ENCODE results near the gene KRT40.
"Not testable (repeated sequence)": the region's sequence is repeated elsewhere in the genome, so short reads cannot be mapped to it uniquely, and the experiment has no call there.

Gene KRT40

GRCh38 chr17:40984226-40984625, at the start of gene KRT40:
Gene KRT40 (minus strand): TSS chr17:40984326. CDS start chr17:40984273, 53 bp downstream.
- DNase-seq = no peak

GRCh38 chr17:41029633-41030245, 45.6 kb upstream of the KRT40 start, which contains the start of gene KRTAP1-4:
Gene KRTAP1-4 (minus strand): TSS chr17:41030195. CDS start chr17:41030078, 117 bp downstream.
- DNase-seq = no peak

GRCh38 chr17:41026715-41027471, 42.8 kb upstream of the KRT40 start, which contains the start of gene KRTAP1-5:
Gene KRTAP1-5 (minus strand): TSS chr17:41027208. CDS start chr17:41027155, 53 bp downstream.
- no peak for DNase-seq

- no peak for DNase-seq
These were observed 40.6 kb upstream of the KRT40 start for GRCh38 chr17:41024697-41025096.

- no peak for DNase-seq
These were observed 36.2 kb upstream of the KRT40 start for GRCh38 chr17:41020336-41020735.

- no peak for DNase-seq
These were observed 35.3 kb upstream of the KRT40 start for GRCh38 chr17:41019415-41019814.

GRCh38 chr17:41018541-41018940, 34.4 kb upstream of the KRT40 start:
- DNase-seq = no peak

- no peak for DNase-seq
These were observed 32.6 kb upstream of the KRT40 start for GRCh38 chr17:41016578-41017215.

GRCh38 chr17:41015454-41015853, 31.3 kb upstream of the KRT40 start:
- no peak for DNase-seq

GRCh38 chr17:41013606-41014005, 29.5 kb upstream of the KRT40 start:
- no peak for DNase-seq

- no peak for DNase-seq
These were observed 29.1 kb upstream of the KRT40 start for GRCh38 chr17:41013181-41013580.

- no peak for DNase-seq
These were observed 28.4 kb upstream of the KRT40 start for GRCh38 chr17:41012326-41013120.

- DNase-seq = no peak
These were observed 26.3 kb upstream of the KRT40 start for GRCh38 chr17:41010441-41010840.

- DNase-seq = no peak
These were observed 25.8 kb upstream of the KRT40 start for GRCh38 chr17:41009936-41010335.

- no peak for DNase-seq
These were observed 25.2 kb upstream of the KRT40 start for GRCh38 chr17:41009301-41009760.

GRCh38 chr17:41008811-41009210, 24.7 kb upstream of the KRT40 start, which contains the start of gene KRTAP3-1:
Gene KRTAP3-1 (minus strand): TSS chr17:41009128. CDS start chr17:41009074, 54 bp downstream.
- no peak for DNase-seq

GRCh38 chr17:41004397-41004796, 20.3 kb upstream of the KRT40 start:
- no peak for DNase-seq

GRCh38 chr17:41003926-41004325, 19.8 kb upstream of the KRT40 start:
- DNase-seq = no peak

- no peak for DNase-seq
These were observed 18.7 kb upstream of the KRT40 start for GRCh38 chr17:41002814-41003213.

- DNase-seq = no peak
These were observed 17.7 kb upstream of the KRT40 start for GRCh38 chr17:41001795-41002194.

GRCh38 chr17:40999563-40999962, 15.4 kb upstream of the KRT40 start, which contains the start of gene KRTAP3-2:
Gene KRTAP3-2 (minus strand): TSS chr17:40999906. CDS start chr17:40999853, 53 bp downstream.
- not testable (repeated sequence) for DNase-seq

- DNase-seq = no peak
These were observed 13.2 kb upstream of the KRT40 start for GRCh38 chr17:40997361-40997760.

- DNase-seq = no peak
These were observed 12.7 kb upstream of the KRT40 start for GRCh38 chr17:40996829-40997228.

Data from stimulated activated CD4-positive, alpha-beta T cell treated with anti-CD3 and anti-CD28 coated beads, Interleukin-1b, Interleukin-23, amount 100 ng/mL, for 48 hours (primary cell).